ENCODE results near the gene ZNRF3.

ZNRF3 gene

GRCh38 chr22:28892175-28892731 is 8.9 kb downstream of the ZNRF3 start:
- no peak for TF ChIP-seq CTCF (IDR thresholded peaks at IDR 0.05)
- H3K4me3 ChIP-seq, result no peak overlapping the region
- DNase-seq (ENCODE audit: low spot score), result no peak
- H3K27ac ChIP-seq, result no peak overlapping the region

GRCh38 chr22:28893810-28894209 is 10.4 kb downstream of the ZNRF3 start:
- DNase-seq (ENCODE audit: low spot score), result no peak
- H3K4me3 ChIP-seq, result no peak overlapping the region

GRCh38 chr22:28894334-28894733 is 11.0 kb downstream of the ZNRF3 start:
- TF ChIP-seq CTCF (IDR thresholded peaks at IDR 0.05), result no peak
- no peak for DNase-seq (ENCODE audit: low spot score)
- Histone ChIP-seq H3K4me3 (no peak overlapping the region), H3K27ac (no peak overlapping the region)

More at GRCh38 chr22:28893810-28894209, 10.4 kb downstream of the ZNRF3 start:
- H3K27ac ChIP-seq, result no peak overlapping the region
- no peak for TF ChIP-seq CTCF (IDR thresholded peaks at IDR 0.05)

GRCh38 chr22:28894807-28895206 is 11.4 kb downstream of the ZNRF3 start:
- no peak for DNase-seq (ENCODE audit: low spot score)
- Histone ChIP-seq H3K27ac (no peak overlapping the region), H3K4me3 (no peak overlapping the region)
- no peak for TF ChIP-seq CTCF (IDR thresholded peaks at IDR 0.05)

- no peak for DNase-seq (ENCODE audit: low spot score)
- no peak for TF ChIP-seq CTCF (IDR thresholded peaks at IDR 0.05)
- H3K4me3 ChIP-seq, result no peak overlapping the region
- no peak overlapping the region for H3K27ac ChIP-seq
These were observed 13.2 kb downstream of the ZNRF3 start for GRCh38 chr22:28896611-28897010.

GRCh38 chr22:28898233-28898629 is 14.9 kb downstream of the ZNRF3 start:
- Histone ChIP-seq H3K27ac (no peak overlapping the region), H3K4me3 (no peak overlapping the region)
- TF ChIP-seq CTCF (IDR thresholded peaks at IDR 0.05), result no peak
- DNase-seq (ENCODE audit: low spot score), result no peak

- Histone ChIP-seq H3K4me3 (no peak overlapping the region), H3K27ac (no peak overlapping the region)
- DNase-seq (ENCODE audit: low spot score), result no peak
- no peak for TF ChIP-seq CTCF (IDR thresholded peaks at IDR 0.05)
These were observed 16.0 kb downstream of the ZNRF3 start for GRCh38 chr22:28899199-28899853.
